Activated CD8-positive, alpha-beta memory T cell treated with anti-CD3 and anti-CD28 coated beads for 1 hour (primary cell): ENCODE results near the gene SCRN2.

ENCODE experiments used
- DNase-seq, 2 donors: peaks; one replicate each; pipeline ENCODE4 v3.0.0-alpha.2; 2020; ENCODE audit warnings: low read depth in 1 of 2; ENCODE audit errors: extremely low read depth in 1 of 2

Gene SCRN2

GRCh38 chr17:47807421-47807820, 33.7 kb downstream of the SCRN2 start:
- DNase-seq: no peak

GRCh38 chr17:47806913-47807255, 34.2 kb downstream of the SCRN2 start:
- no peak for DNase-seq

GRCh38 chr17:47806026-47806912, 34.8 kb downstream of the SCRN2 start:
- no peak for DNase-seq

- no peak for DNase-seq
These were observed 36.6 kb downstream of the SCRN2 start for GRCh38 chr17:47804461-47804860.

GRCh38 chr17:47803751-47804150, 37.3 kb downstream of the SCRN2 start:
- DNase-seq: no peak

GRCh38 chr17:47803201-47803600, 37.9 kb downstream of the SCRN2 start:
- no peak for DNase-seq

- peak; percentile 21 to 26 for DNase-seq
These were observed 38.6 kb downstream of the SCRN2 start for GRCh38 chr17:47802341-47803022.

- DNase-seq: no peak
These were observed 39.2 kb downstream of the SCRN2 start for GRCh38 chr17:47801906-47802305.

- no peak for DNase-seq
These were observed 39.8 kb downstream of the SCRN2 start for GRCh38 chr17:47801176-47801765.

- DNase-seq: no peak
These were observed 40.4 kb downstream of the SCRN2 start for GRCh38 chr17:47800686-47801085.

- DNase-seq: no peak
These were observed 43.3 kb downstream of the SCRN2 start for GRCh38 chr17:47797797-47798196.

GRCh38 chr17:47792979-47793378, 48.1 kb downstream of the SCRN2 start:
- no peak for DNase-seq

GRCh38 chr17:47792457-47792856, 48.6 kb downstream of the SCRN2 start:
- no peak for DNase-seq

- no peak for DNase-seq
These were observed 50.0 kb downstream of the SCRN2 start for GRCh38 chr17:47791025-47791424.

GRCh38 chr17:47789611-47790561, 51.2 kb downstream of the SCRN2 start:
- peak in 1 of 2 donors; percentile 25 for DNase-seq
